ENCODE results near the gene REXO5.

Gene REXO5

GRCh38 chr16:20782470-20782869, 23.9 kb upstream of the REXO5 start:
- no peak for TF ChIP-seq POLR2AphosphoS5 (IDR thresholded peaks at IDR 0.05; ENCODE audit: low read depth, low read length)
- TF ChIP-seq REST (IDR thresholded peaks at IDR 0.05; ENCODE audit: insufficient read depth in 1 of 2, low read depth in 2 of 2, low read length in 2 of 2), result no peak
- no peak for TF ChIP-seq TAF1 (IDR thresholded peaks at IDR 0.05; ENCODE audit: borderline replicate concordance, insufficient read depth, low read length)
- no peak for TF ChIP-seq FOXP2 (optimal IDR thresholded peaks at IDR 0.05; ENCODE audit: borderline replicate concordance, extremely low read depth, extremely low read length, insufficient read depth)
- TF ChIP-seq SIN3A (IDR thresholded peaks at IDR 0.05; ENCODE audit: borderline replicate concordance, insufficient read depth, low read length), result no peak

GRCh38 chr16:20784204-20784603, 22.1 kb upstream of the REXO5 start:
- TF ChIP-seq REST (IDR thresholded peaks at IDR 0.05; ENCODE audit: insufficient read depth in 1 of 2, low read depth in 2 of 2, low read length in 2 of 2) (no peak), POLR2AphosphoS5 (IDR thresholded peaks at IDR 0.05; ENCODE audit: low read depth, low read length) (no peak), SIN3A (IDR thresholded peaks at IDR 0.05; ENCODE audit: borderline replicate concordance, insufficient read depth, low read length) (no peak), TAF1 (IDR thresholded peaks at IDR 0.05; ENCODE audit: borderline replicate concordance, insufficient read depth, low read length) (no peak), FOXP2 (optimal IDR thresholded peaks at IDR 0.05; ENCODE audit: borderline replicate concordance, extremely low read depth, extremely low read length, insufficient read depth) (no peak)

GRCh38 chr16:20789130-20789529, 17.2 kb upstream of the REXO5 start:
- TF ChIP-seq REST (IDR thresholded peaks at IDR 0.05; ENCODE audit: insufficient read depth in 1 of 2, low read depth in 2 of 2, low read length in 2 of 2) (no peak), SIN3A (IDR thresholded peaks at IDR 0.05; ENCODE audit: borderline replicate concordance, insufficient read depth, low read length) (no peak), POLR2AphosphoS5 (IDR thresholded peaks at IDR 0.05; ENCODE audit: low read depth, low read length) (no peak), TAF1 (IDR thresholded peaks at IDR 0.05; ENCODE audit: borderline replicate concordance, insufficient read depth, low read length) (no peak), FOXP2 (optimal IDR thresholded peaks at IDR 0.05; ENCODE audit: borderline replicate concordance, extremely low read depth, extremely low read length, insufficient read depth) (no peak)

- TF ChIP-seq TAF1 (IDR thresholded peaks at IDR 0.05; ENCODE audit: borderline replicate concordance, insufficient read depth, low read length), result no peak
- TF ChIP-seq POLR2AphosphoS5 (IDR thresholded peaks at IDR 0.05; ENCODE audit: low read depth, low read length), result no peak
- no peak for TF ChIP-seq FOXP2 (optimal IDR thresholded peaks at IDR 0.05; ENCODE audit: borderline replicate concordance, extremely low read depth, extremely low read length, insufficient read depth)
- TF ChIP-seq SIN3A (IDR thresholded peaks at IDR 0.05; ENCODE audit: borderline replicate concordance, insufficient read depth, low read length), result no peak
- TF ChIP-seq REST (IDR thresholded peaks at IDR 0.05; ENCODE audit: insufficient read depth in 1 of 2, low read depth in 2 of 2, low read length in 2 of 2), result no peak
These were observed 14.3 kb upstream of the REXO5 start for GRCh38 chr16:20791923-20792612.

Measured in PFSK-1 (cell line).